K562 (cell line): Measurements from ENCODE around the gene CCNQ. TPM values are rescaled to one million over a fixed set of nuclear protein-coding genes. Genes with fewer than 3 reads are reported as not detected.

Experiments
- ATAC-seq: fragments of 200-7000 bp; cut with Tn5 transposase; 3 replicates; pipeline ENCODE4 v1.9.1; 2020; ENCODE audit warnings: moderate library complexity
- BruUV-seq: library from RNA; stranded (reverse); fragments of 400-500 nt; replicated peaks from 2 replicates; lab custom pipeline; 2021; lab: Mats Ljungman, UMichigan
- CTCF ChIA-PET: fragments of 300-600 bp; formaldehyde crosslinking; extraction: SDS; loops from one replicate; lab custom pipeline; 2021; ENCODE audit warnings: low intra/inter-chr PET ratio; lab: Yijun Ruan, JAX
- POLR2A ChIA-PET: fragments of 300-600, 350-650 bp; sonication (Branson Sonifier 250); formaldehyde crosslinking; extraction: SDS; loops from one replicate; lab custom pipeline; 2021; ENCODE audit warnings: antibody characterized with exemption, inconsistent platforms; lab: Yijun Ruan, JAX
- DNase-seq, 4 experiments: peaks; one replicate each; pipeline versions ENCODE4 v3.0.0 to v3.0.0-alpha.2; 2011 to 2018; ENCODE audit warnings: low spot score in 3 of 4, mixed read lengths in 3 of 4; ENCODE audit errors: extremely low read depth in 1 of 4
- FAIRE-seq: peaks from 2 replicates; lab custom pipeline; 2011; peaks lifted over from hg19 to GRCh38; lab: Jason Lieb, UNC
- H2AFZ ChIP-seq: 2 replicates; pipeline ENCODE4 v1.6.0; 2011; ENCODE audit warnings: low read depth, low read length, control low read depth, inconsistent platforms
- H3K27ac ChIP-seq: fragments of 200-600 bp; 3 replicates; pipeline ENCODE4 v1.8.0; 2011; ENCODE audit warnings: low read depth, mild to moderate bottlenecking, control low read depth, inconsistent platforms, low read length, moderate library complexity, mixed read lengths; ENCODE audit errors: extremely low read depth
- H3K27me3 ChIP-seq, 2 experiments: fragments of 300-600 bp in 1 of 2; 2 replicates in 1 of 2; 3 replicates in 1 of 2; pipeline versions ENCODE4 v1.6.0 to v1.8.0; 2011; ENCODE audit warnings: inconsistent platforms in 2 of 2, low read length in 2 of 2, mild to moderate bottlenecking in 1 of 2, mixed read lengths in 1 of 2, moderate library complexity in 1 of 2; ENCODE audit not compliant: control insufficient read depth in 2 of 2, insufficient read depth in 2 of 2
- H3K36me3 ChIP-seq: fragments of 300-600 bp; 3 replicates; pipeline ENCODE4 v1.8.0; 2011; ENCODE audit warnings: mild to moderate bottlenecking, low read length, inconsistent platforms; ENCODE audit not compliant: control insufficient read depth, insufficient read depth
- H3K4me1 ChIP-seq, 2 experiments: fragments of 200-600 bp in 1 of 2; replicated peaks in 1 of 2; 2 replicates in 1 of 2; 3 replicates in 1 of 2; pipeline versions ENCODE4 v1.5.1 to v1.8.0; 2011; ENCODE audit warnings: inconsistent platforms in 2 of 2, low read length in 2 of 2, mild to moderate bottlenecking in 1 of 2, mixed read lengths in 1 of 2, moderate library complexity in 1 of 2; ENCODE audit not compliant: control insufficient read depth in 2 of 2, insufficient read depth in 2 of 2
- H3K4me2 ChIP-seq: 2 replicates; pipeline ENCODE4 v1.6.1; 2011; ENCODE audit warnings: low read length, control low read depth, inconsistent platforms, mixed read lengths; ENCODE audit not compliant: insufficient read depth
- H3K4me3 ChIP-seq: fragments of 200-600 bp; sonication (generic), shearing (Covaris generic); 2 replicates; pipeline ENCODE4 v1.5.1; 2016; ENCODE audit warnings: control low read depth, inconsistent platforms
- H3K79me2 ChIP-seq: fragments of 200-600 bp; 3 replicates; pipeline ENCODE4 v1.8.0; 2011; ENCODE audit warnings: low read length, inconsistent platforms; ENCODE audit not compliant: control insufficient read depth, insufficient read depth
- H3K9ac ChIP-seq, 2 experiments: 2 replicates each; pipeline versions ENCODE4 v1.6.0 to v1.6.1; 2011; ENCODE audit warnings: low read depth in 2 of 2, low read length in 2 of 2, control low read depth in 1 of 2, inconsistent platforms in 1 of 2, mild to moderate bottlenecking in 1 of 2, mixed read lengths in 1 of 2; ENCODE audit not compliant: insufficient read depth in 1 of 2
- H3K9me1 ChIP-seq: one replicate; pipeline ENCODE4 v1.6.0; 2011; ENCODE audit warnings: inconsistent platforms, mild to moderate bottlenecking, low read length, moderate library complexity; ENCODE audit not compliant: control insufficient read depth, insufficient read depth
- H3K9me3 ChIP-seq: replicated peaks from 2 replicates; pipeline ENCODE4 v1.5.1; 2011; ENCODE audit warnings: low read depth, low read length, inconsistent platforms; ENCODE audit not compliant: control insufficient read depth, insufficient read depth
- H4K20me1 ChIP-seq: replicated peaks from 2 replicates; pipeline ENCODE4 v1.6.1; 2011; ENCODE audit warnings: low read length, inconsistent platforms, mixed read lengths; ENCODE audit not compliant: control insufficient read depth, insufficient read depth
- ADNP ChIP-seq: fragments of 200-800 bp; sonication (Bioruptor generic); IDR thresholded peaks from 2 replicates; pipeline ENCODE4 v1.6.1; 2016; ENCODE audit warnings: missing genetic modification characterization, missing compliant biosample characterization
- DNMT1 ChIP-seq: fragments of 450-650 bp; IDR thresholded peaks from 2 replicates; pipeline ENCODE4 v1.6.1; 2016; ENCODE audit warnings: antibody characterized with exemption, mild to moderate bottlenecking
- EGR1 ChIP-seq: fragments of 450-650 bp; conservative IDR thresholded peaks from 2 replicates; pipeline ENCODE4 v1.6.1; 2017; ENCODE audit warnings: mild to moderate bottlenecking
- ETS2 ChIP-seq: IDR thresholded peaks from 2 replicates; pipeline ENCODE4 v1.6.1; 2016; ENCODE audit warnings: borderline replicate concordance, missing genetic modification characterization, mild to moderate bottlenecking, moderate library complexity, missing compliant biosample characterization; ENCODE audit not compliant: poor library complexity, severe bottlenecking
- HIVEP1 ChIP-seq: fragments of 250-450 bp; sonication (Bioruptor Pico); IDR thresholded peaks from 2 replicates; pipeline ENCODE4 v1.4.0; 2020; ENCODE audit warnings: mild to moderate bottlenecking
- NFATC3 ChIP-seq: fragments of 450-650 bp; IDR thresholded peaks from 2 replicates; pipeline ENCODE4 v1.6.1; 2017; ENCODE audit warnings: mild to moderate bottlenecking
- NR2C2 ChIP-seq, 2 experiments: fragments of 200-800 bp in 1 of 2; sonication (Bioruptor generic) in 1 of 2; sonication (generic) in 1 of 2; formaldehyde crosslinking in 1 of 2; IDR thresholded peaks; 2 replicates each; pipeline versions ENCODE4 v1.6.1 to v1.8.0; 2016 to 2022; ENCODE audit warnings: mild to moderate bottlenecking in 1 of 2, missing compliant biosample characterization in 1 of 2, missing genetic modification characterization in 1 of 2, missing genetic modification reagents in 1 of 2
- SETDB1 ChIP-seq: IDR thresholded peaks from one replicate; pipeline ENCODE4 v1.6.1; 2012; ENCODE audit warnings: low read length, control low read depth, inconsistent platforms
- TAF7 ChIP-seq: fragments of 450-650 bp; IDR thresholded peaks from 2 replicates; pipeline ENCODE4 v1.6.1; 2016; ENCODE audit warnings: missing genetic modification characterization, missing compliant biosample characterization
- ZEB2 ChIP-seq: fragments of 450-650 bp; IDR thresholded peaks from 2 replicates; pipeline ENCODE4 v1.6.1; 2016
- ZNF140 ChIP-seq: fragments of 250-450 bp; sonication (Bioruptor Pico); IDR thresholded peaks from 2 replicates; pipeline ENCODE4 v1.8.0; 2021; ENCODE audit warnings: moderate library complexity, mild to moderate bottlenecking, inconsistent platforms
- ZNF165 ChIP-seq: fragments of 250-450 bp; sonication (Bioruptor Pico); IDR thresholded peaks from 2 replicates; pipeline ENCODE4 v1.4.0; 2020; ENCODE audit warnings: borderline replicate concordance
- ZNF551 ChIP-seq: fragments of 250-450 bp; sonication (Bioruptor Pico); IDR thresholded peaks from 2 replicates; pipeline ENCODE4 v1.5.0; 2021; ENCODE audit warnings: mild to moderate bottlenecking, moderate library complexity
- ZSCAN29 ChIP-seq: fragments of 450-650 bp; IDR thresholded peaks from 2 replicates; pipeline ENCODE4 v1.6.1; 2017
- whole genome bisulfite sequencing: fragments of 100-300 bp; shearing (Covaris generic); methylation state at CpG from one replicate; pipeline ENCODE4 v1.1.6; 2016; ENCODE audit warnings: low coverage, mixed read lengths; ENCODE audit not compliant: insufficient coverage; ENCODE audit errors: missing lambda C conversion rate; 5-methylcytosine and 5-hydroxymethylcytosine counted together
- in situ Hi-C: fragments of 300-500 bp; cut with MboI; formaldehyde crosslinking; loops from 4 replicates; pipeline ENCODE4 v1.15.0; 2018; ENCODE audit warnings: inconsistent platforms, mixed read lengths
- intact Hi-C: fragments of 100-400 bp; cut with micrococcal nuclease; formaldehyde crosslinking; loops from 2 replicates; pipeline ENCODE4 v1.14.2; 2022
- polyA plus RNA-seq, 8 experiments: library from polyadenylated mRNA; depleted of rRNA in 4 of 8; stranded (reverse) in 5 of 8; unstranded in 3 of 8; fragments of >200 nt; fragmentation: Nextera tagmentation in 2 of 8; fragmentation: Illumina TruSeq in 1 of 8; extraction: Ambion mirVana in 2 of 8; extraction: Trizol in 1 of 8; gene quantifications; 2 replicates each; pipeline versions ENCODE4 v1.2.1 to v1.2.3, GENCODE V29; 2011 to 2014; ENCODE audit warnings: inconsistent platforms in 1 of 8, missing spikeins in 1 of 8
- total RNA-seq, 7 experiments: library from RNA; depleted of rRNA in 6 of 7; stranded (reverse); fragments of >200 nt in 6 of 7; fragmentation: Illumina TruSeq in 2 of 7; extraction: Trizol in 2 of 7; gene quantifications; 2 replicates each; pipeline versions ENCODE4 v1.2.1 to v1.2.3, GENCODE V29; 2011 to 2021; ENCODE audit warnings: low replicate concordance in 1 of 7
- TF ChIP-seq, protein P1 (sequence below): sonication (generic); formaldehyde crosslinking; IDR thresholded peaks from 2 replicates; pipeline ENCODE4 v1.9.0; 2022; ENCODE audit warnings: mild to moderate bottlenecking, missing genetic modification reagents
- TF ChIP-seq, protein P2 (sequence below), 2 experiments: fragments of 200-800 bp in 1 of 2; sonication (Bioruptor generic) in 1 of 2; sonication (generic) in 1 of 2; formaldehyde crosslinking in 1 of 2; IDR thresholded peaks in 1 of 2; conservative IDR thresholded peaks in 1 of 2; 2 replicates each; pipeline versions ENCODE4 v1.5.0 to v1.6.1; 2016 to 2020; ENCODE audit warnings: missing compliant biosample characterization in 1 of 2, missing genetic modification characterization in 1 of 2, missing genetic modification reagents in 1 of 2

The CCNQ gene
- total and polyA plus RNA-seq, 9 of the 15 experiments (the other 6 are each of a cell fraction or from before 2014, with no cell fraction given): 0.92 to 53.8 (median 25.3) TPM

DNA sequence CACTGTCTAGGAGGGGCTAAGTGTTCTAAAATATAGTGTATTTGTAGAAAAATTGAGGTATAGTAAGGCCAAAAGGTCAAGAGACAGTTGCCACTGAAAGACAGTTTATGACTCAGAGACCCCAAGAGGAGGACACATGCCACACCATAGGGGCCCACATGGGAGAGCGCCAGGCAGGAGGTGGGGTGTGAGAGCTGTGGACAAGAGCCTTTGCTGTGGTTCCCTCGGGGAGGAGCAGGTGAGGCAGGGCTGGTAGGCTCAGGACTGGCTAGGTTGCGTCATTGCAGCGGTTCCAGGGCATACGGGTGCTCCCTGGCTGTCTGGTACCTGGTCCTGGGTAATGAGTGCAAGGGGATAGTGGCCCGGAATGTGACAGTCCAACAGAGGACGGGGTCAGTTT, 37.6 kb downstream of the CCNQ start:
- H3K9me3 ChIP-seq: no peaks in the 10 kb centered on the region
- 0% methylated on average over 6 of the region's 7 CpGs for WGBS
- ATAC-seq (no peak), FAIRE-seq (no peak), DNase-seq (no peak)
- no peak overlapping the region for H3K27ac ChIP-seq
- no peaks in the 10 kb centered on the region for H3K9me1 ChIP-seq
- no peaks in the 10 kb centered on the region for H4K20me1 ChIP-seq
- no peaks in the 10 kb centered on the region for H3K36me3 ChIP-seq
- intact Hi-C loops (no loop called here), in situ Hi-C loops (no loop called here)
- no peak overlapping the region for H3K4me2 ChIP-seq
- ChIA-PET POLR2A (interaction anchor here (0.7 to 1.1 kb wide), 2 partner anchors 21 to 599 kb away, joined by 3 read pairs; no protein-coding TSS in a partner anchor), CTCF (no interaction called here)
- no peak overlapping the region for H3K4me3 ChIP-seq
- peaks cover 39 to 75% of the 10 kb centered on the region in 2 experiments; a peak in 4 of 5 replicates for H3K27me3 ChIP-seq
- peaks cover 0 to 24% of the 10 kb centered on the region in 2 experiments; a peak in 3 of 5 replicates for H3K4me1 ChIP-seq
- no TSS peak for BruUV-seq
- no peak overlapping the region for H2AFZ ChIP-seq
- H3K9ac ChIP-seq: no peak overlapping the region
- no peaks in the 10 kb centered on the region for H3K79me2 ChIP-seq
- no peak for TF ChIP-seq ZNF140 (CRISPR knock-in tag)
- TF ChIP-seq, protein P1, sequence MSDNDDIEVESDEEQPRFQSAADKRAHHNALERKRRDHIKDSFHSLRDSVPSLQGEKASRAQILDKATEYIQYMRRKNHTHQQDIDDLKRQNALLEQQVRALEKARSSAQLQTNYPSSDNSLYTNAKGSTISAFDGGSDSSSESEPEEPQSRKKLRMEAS (CRISPR knock-in tag): 0 out of 2 replicates have a peak, but pooled peaks have one; percentile 30
- TF ChIP-seq, all 486 proteins: peak for 1

DNA sequence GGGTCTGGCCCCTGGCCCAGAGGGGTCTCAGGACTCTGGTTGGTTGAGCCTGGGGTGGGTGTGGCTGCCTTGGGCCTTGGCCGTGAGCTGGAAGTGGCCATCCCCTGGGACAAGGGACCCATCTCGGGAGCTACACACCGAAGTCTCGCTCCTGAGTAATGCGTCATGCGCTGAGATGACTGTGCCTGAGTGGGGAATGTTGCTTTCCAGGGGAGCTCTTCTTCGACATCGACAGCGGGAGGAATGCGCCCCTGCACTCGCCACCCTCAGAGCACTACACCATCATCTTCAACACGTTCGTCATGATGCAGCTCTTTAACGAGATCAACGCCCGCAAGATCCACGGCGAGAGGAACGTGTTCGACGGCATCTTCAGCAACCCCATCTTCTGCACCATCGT, 38.5 kb downstream of the CCNQ start:
- intact Hi-C loops (no loop called here), in situ Hi-C loops (no loop called here)
- Histone ChIP-seq H3K27me3 (peaks cover 41 to 73% of the 10 kb centered on the region in 2 experiments; a peak in 4 of 5 replicates), H3K4me2 (no peak overlapping the region), H3K4me3 (no peak overlapping the region), H3K27ac (no peak overlapping the region), H3K4me1 (peaks cover 0 to 15% of the 10 kb centered on the region in 2 experiments; a peak in 3 of 5 replicates), H3K36me3 (no peaks in the 10 kb centered on the region), H2AFZ (no peak overlapping the region), H3K79me2 (no peaks in the 10 kb centered on the region), H3K9me3 (no peaks in the 10 kb centered on the region), H3K9ac (no peak overlapping the region), H3K9me1 (no peaks in the 10 kb centered on the region), H4K20me1 (no peaks in the 10 kb centered on the region)
- no TSS peak for BruUV-seq
- ChIA-PET CTCF (no interaction called here), POLR2A (interaction anchor here (1.1 kb wide), 1 partner anchor 20 kb away, joined by 3 read pairs; no protein-coding TSS in a partner anchor)
- DNase-seq (no peak), ATAC-seq (no peak), FAIRE-seq (no peak)
- 9% methylated on average over 18 of the region's 22 CpGs for WGBS
- TF ChIP-seq, protein P2, sequence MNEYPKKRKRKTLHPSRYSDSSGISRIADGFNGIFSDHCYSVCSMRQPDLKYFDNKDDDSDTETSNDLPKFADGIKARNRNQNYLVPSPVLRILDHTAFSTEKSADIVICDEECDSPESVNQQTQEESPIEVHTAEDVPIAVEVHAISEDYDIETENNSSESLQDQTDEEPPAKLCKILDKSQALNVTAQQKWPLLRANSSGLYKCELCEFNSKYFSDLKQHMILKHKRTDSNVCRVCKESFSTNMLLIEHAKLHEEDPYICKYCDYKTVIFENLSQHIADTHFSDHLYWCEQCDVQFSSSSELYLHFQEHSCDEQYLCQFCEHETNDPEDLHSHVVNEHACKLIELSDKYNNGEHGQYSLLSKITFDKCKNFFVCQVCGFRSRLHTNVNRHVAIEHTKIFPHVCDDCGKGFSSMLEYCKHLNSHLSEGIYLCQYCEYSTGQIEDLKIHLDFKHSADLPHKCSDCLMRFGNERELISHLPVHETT (CRISPR knock-in tag; conservative IDR thresholded peaks at IDR 0.05 in 1 of 2, IDR thresholded peaks at IDR 0.05 in 1 of 2): no peak
- no peak for TF ChIP-seq NFATC3
- TF ChIP-seq ZEB2: no peak
- no peak for TF ChIP-seq ZNF551
- TF ChIP-seq SETDB1: no peak
- TF ChIP-seq HIVEP1: no peak
- TF ChIP-seq DNMT1: no peak
- no peak for TF ChIP-seq ZSCAN29
- no peak for TF ChIP-seq ZNF165 (CRISPR knock-in tag)
- TF ChIP-seq NR2C2 (CRISPR knock-in tag; IDR thresholded peaks at IDR 0.05): no peak
- no peak for TF ChIP-seq NR2C2 (tag; IDR thresholded peaks at IDR 0.05)
- TF ChIP-seq ADNP (tag): no peak
- TF ChIP-seq ETS2: no peak
- TF ChIP-seq TAF7: no peak
- TF ChIP-seq EGR1: no peak
